Endothelial cell of umbilical vein (primary cell): ENCODE data around the gene LSM2. TPM values are rescaled to one million over a fixed set of nuclear protein-coding genes. Genes with fewer than 3 reads are reported as not detected.
"Not testable (repeated sequence)": the region's sequence is repeated elsewhere in the genome, so short reads cannot be mapped to it uniquely, and the experiment has no call there.

Source experiments
- Bru-seq: library from RNA; stranded (reverse); fragments of 400-500 nt; gene quantifications from one replicate; lab custom pipeline; 2021; lab: Mats Ljungman, UMichigan
- BruChase-seq, 2 experiments: library from RNA; stranded (reverse); fragments of 400-500 nt; gene quantifications; one replicate each; lab custom pipeline; 2021; lab: Mats Ljungman, UMichigan
- BruUV-seq: library from RNA; stranded (reverse); fragments of 400-500 nt; replicated peaks from 2 replicates; lab custom pipeline; 2021; lab: Mats Ljungman, UMichigan
- CTCF ChIA-PET: fragments of 300-600, 350-600 bp; sonication (Branson Sonifier 250); formaldehyde crosslinking; loops from one replicate; lab custom pipeline; 2021; ENCODE audit warnings: antibody characterized with exemption, inconsistent platforms; lab: Charles Lee
- POLR2A ChIA-PET: fragments of 300-600, 350-600 bp; sonication (Branson Sonifier 250); formaldehyde crosslinking; loops from one replicate; lab custom pipeline; 2021; ENCODE audit warnings: antibody characterized with exemption, inconsistent platforms; lab: Charles Lee
- DNase-seq: peaks from one replicate; pipeline ENCODE4 v3.0.0-alpha.2; 2011; ENCODE audit warnings: low read depth, low spot score
- FAIRE-seq: peaks from 2 replicates; lab custom pipeline; 2011; peaks lifted over from hg19 to GRCh38; lab: Jason Lieb, UNC
- H2AFZ ChIP-seq: 2 replicates; pipeline ENCODE4 v1.6.0; 2012; ENCODE audit warnings: low read depth, low read length, control low read depth, inconsistent platforms
- H3K27ac ChIP-seq: 2 replicates; pipeline ENCODE4 v1.5.1; 2011; ENCODE audit warnings: low read depth, mild to moderate bottlenecking, control low read depth, low read length, moderate library complexity; ENCODE audit not compliant: insufficient read depth
- H3K27me3 ChIP-seq, 2 experiments: 2 replicates each; pipeline versions ENCODE4 v1.6.0 to v1.6.1; 2011; ENCODE audit warnings: low read length in 2 of 2, mixed read lengths in 1 of 2; ENCODE audit not compliant: control insufficient read depth in 2 of 2, insufficient read depth in 2 of 2
- H3K36me3 ChIP-seq, 2 experiments: 2 replicates in 1 of 2; 3 replicates in 1 of 2; pipeline ENCODE4 v1.5.1; 2011; ENCODE audit warnings: low read length in 2 of 2, mild to moderate bottlenecking in 1 of 2, moderate library complexity in 1 of 2; ENCODE audit not compliant: control insufficient read depth in 2 of 2, insufficient read depth in 2 of 2; ENCODE audit errors: extremely low read depth in 1 of 2
- H3K4me1 ChIP-seq: 3 replicates; pipeline ENCODE4 v1.5.1; 2011; ENCODE audit warnings: mild to moderate bottlenecking, low read length; ENCODE audit not compliant: control insufficient read depth, insufficient read depth; ENCODE audit errors: extremely low read depth
- H3K4me2 ChIP-seq: 2 replicates; pipeline ENCODE4 v1.6.1; 2011; ENCODE audit warnings: low read length, control low read depth, mixed read lengths; ENCODE audit not compliant: insufficient read depth
- H3K4me3 ChIP-seq, 3 experiments: fragments of 200-600 bp in 1 of 3; sonication (generic), shearing (Covaris generic) in 1 of 3; replicated peaks in 1 of 3; 2 replicates each; pipeline ENCODE4 v1.5.1; 2011 to 2016; ENCODE audit warnings: control low read depth in 3 of 3, low read length in 3 of 3, mild to moderate bottlenecking in 2 of 3, inconsistent platforms in 1 of 3, low read depth in 1 of 3, moderate library complexity in 1 of 3; ENCODE audit not compliant: insufficient read depth in 1 of 3
- H3K79me2 ChIP-seq: 2 replicates; pipeline ENCODE4 v1.6.0; 2012; ENCODE audit warnings: low read length, inconsistent platforms; ENCODE audit not compliant: control insufficient read depth, insufficient read depth
- H3K9ac ChIP-seq: replicated peaks from 2 replicates; pipeline ENCODE3; 2011; ENCODE audit warnings: low read length, control low read depth; ENCODE audit not compliant: insufficient read depth; ENCODE audit errors: extremely low read depth
- H3K9me1 ChIP-seq: replicated peaks from 3 replicates; pipeline ENCODE4 v1.6.0; 2011; ENCODE audit warnings: mild to moderate bottlenecking, low read length; ENCODE audit not compliant: control insufficient read depth, insufficient read depth; ENCODE audit errors: extremely low read depth
- H3K9me3 ChIP-seq: replicated peaks from 2 replicates; pipeline ENCODE4 v1.5.1; 2012; ENCODE audit warnings: low read length, inconsistent platforms; ENCODE audit not compliant: control insufficient read depth, insufficient read depth
- H4K20me1 ChIP-seq: replicated peaks from 2 replicates; pipeline ENCODE3; 2011; ENCODE audit warnings: mild to moderate bottlenecking, low read length; ENCODE audit not compliant: control insufficient read depth, insufficient read depth; ENCODE audit errors: extremely low read depth
- EZH2 ChIP-seq: IDR thresholded peaks from 2 replicates; pipeline ENCODE4 v1.6.1; 2012; ENCODE audit warnings: borderline replicate concordance, low read depth, mild to moderate bottlenecking, moderate library complexity, low read length, inconsistent platforms; ENCODE audit not compliant: severe bottlenecking
- FOS ChIP-seq: IDR thresholded peaks from 2 replicates; pipeline ENCODE4 v1.6.1; 2011; ENCODE audit warnings: mild to moderate bottlenecking, low read length, moderate library complexity, borderline replicate concordance; ENCODE audit not compliant: insufficient read depth
- GATA2 ChIP-seq: IDR thresholded peaks from 2 replicates; pipeline ENCODE4 v1.7.0; 2011; ENCODE audit warnings: low read depth, mild to moderate bottlenecking, moderate library complexity, mixed read lengths, low read length; ENCODE audit not compliant: insufficient read length, insufficient read depth
- JUN ChIP-seq: IDR thresholded peaks from 2 replicates; pipeline ENCODE4 v1.6.1; 2011; ENCODE audit warnings: borderline replicate concordance, low read depth; ENCODE audit not compliant: insufficient read length, insufficient read depth
- MYC ChIP-seq: IDR thresholded peaks from one replicate; pipeline ENCODE4 v1.6.1; 2011; ENCODE audit warnings: mild to moderate bottlenecking, low read depth, low read length
- POLR2A ChIP-seq: IDR thresholded peaks from 2 replicates; pipeline ENCODE4 v1.6.1; 2012; ENCODE audit warnings: low read depth, mild to moderate bottlenecking, control low read depth, low read length
- POLR2AphosphoS5 ChIP-seq: IDR thresholded peaks from 2 replicates; pipeline ENCODE4 v1.6.1; 2012; ENCODE audit warnings: low read depth, mild to moderate bottlenecking, control low read depth, low read length, moderate library complexity; ENCODE audit not compliant: insufficient read depth
- dilution Hi-C: fragments of 300-500 bp; cut with MboI; formaldehyde crosslinking; loops from one replicate; pipeline ENCODE4 v1.15.0; 2019; ENCODE audit warnings: low sequenced_read_pairs; ENCODE audit not compliant: extremely low pct_ligation_motif_present
- intact Hi-C: fragments of 100-400 bp; cut with micrococcal nuclease; formaldehyde crosslinking; loops from one replicate; pipeline ENCODE4 v1.10.0; 2022
- long read RNA-seq: library from polyadenylated mRNA; stranded (forward); transcript quantifications from one replicate; pipeline ENCODE4 v2.0.0, GENCODE V29; 2021
- polyA minus RNA-seq, 3 experiments: library from RNA; depleted of rRNA, polyadenylated mRNA; stranded (reverse); fragments of >200 nt; gene quantifications; 1 replicate in 1 of 3; 2 replicates in 2 of 3; pipeline ENCODE4 v1.2.3, GENCODE V29; 2011
- polyA plus RNA-seq, 4 experiments: library from polyadenylated mRNA; depleted of rRNA in 3 of 4; stranded (reverse) in 3 of 4; unstranded in 1 of 4; fragments of >200 nt; gene quantifications; 2 replicates each; pipeline versions ENCODE4 v1.2.1 to v1.2.3, GENCODE V29; 2011 to 2012; ENCODE audit warnings: missing spikeins in 1 of 4
- total RNA-seq: library from RNA; stranded (reverse); gene quantifications from 2 replicates; pipeline ENCODE4 v1.2.3, GENCODE V29; 2021
- TF ChIP-seq, protein P1 (sequence below), 2 donors: IDR thresholded peaks; 1 replicate in 1 of 2; 2 replicates in 1 of 2; pipeline ENCODE4 v1.5.1; 2011; ENCODE audit warnings: low read length in 2 of 2, mild to moderate bottlenecking in 2 of 2, moderate library complexity in 2 of 2, control low read depth in 1 of 2, inconsistent platforms in 1 of 2, low read depth in 1 of 2; ENCODE audit not compliant: insufficient read depth in 1 of 2; ENCODE audit errors: extremely low read depth in 1 of 2
- TF ChIP-seq, protein P2 (sequence below): IDR thresholded peaks from 2 replicates; pipeline ENCODE4 v1.6.1; 2011; ENCODE audit not compliant: insufficient read depth, insufficient read length

The LSM2 gene
- total RNA-seq = 78.1 and 78.6 TPM in 2 replicates
- 86.0 and 95.5 TPM in 2 replicates for polyA plus RNA-seq
- 92.9 and 111 TPM in 2 replicates for polyA plus RNA-seq (2011; cell fraction: cytosol; rRNA removed)
- 26.0 and 27.1 TPM in 2 replicates for polyA plus RNA-seq (2011; cell fraction: nucleus; rRNA removed)
- polyA plus RNA-seq (2012) = 71.2 and 88.1 TPM in 2 replicates
- 51.1 and 55.1 TPM in 2 replicates for polyA minus RNA-seq
- 42.9 TPM for polyA minus RNA-seq (2011; cell fraction: cytosol; rRNA and poly(A)+ RNA removed)
- polyA minus RNA-seq (2011; cell fraction: nucleus; rRNA and poly(A)+ RNA removed) = 6.0 and 7.9 TPM in 2 replicates
- percentile 62 among the genes with signal in this experiment for Bru-seq, nascent RNA
- BruChase-seq, experiment 1, labeled RNA remaining after a 6-hour chase = percentile 78 among the genes with signal in this experiment
- percentile 66 among the genes with signal in this experiment for BruChase-seq, experiment 2, labeled RNA remaining after a 2-hour chase
- long read RNA-seq, transcript LSM2-209 (4 exons, 641 nt) = minor isoform, 9 of 208 reads
- long read RNA-seq, transcript LSM2-208 (5 exons, 876 nt) = major isoform, 182 of 208 reads
- long read RNA-seq, partial matches to known transcripts = 3 of 208 reads
- long read RNA-seq, other reads (novel, unspliced or antisense) = 11 of 208 reads

DNA sequence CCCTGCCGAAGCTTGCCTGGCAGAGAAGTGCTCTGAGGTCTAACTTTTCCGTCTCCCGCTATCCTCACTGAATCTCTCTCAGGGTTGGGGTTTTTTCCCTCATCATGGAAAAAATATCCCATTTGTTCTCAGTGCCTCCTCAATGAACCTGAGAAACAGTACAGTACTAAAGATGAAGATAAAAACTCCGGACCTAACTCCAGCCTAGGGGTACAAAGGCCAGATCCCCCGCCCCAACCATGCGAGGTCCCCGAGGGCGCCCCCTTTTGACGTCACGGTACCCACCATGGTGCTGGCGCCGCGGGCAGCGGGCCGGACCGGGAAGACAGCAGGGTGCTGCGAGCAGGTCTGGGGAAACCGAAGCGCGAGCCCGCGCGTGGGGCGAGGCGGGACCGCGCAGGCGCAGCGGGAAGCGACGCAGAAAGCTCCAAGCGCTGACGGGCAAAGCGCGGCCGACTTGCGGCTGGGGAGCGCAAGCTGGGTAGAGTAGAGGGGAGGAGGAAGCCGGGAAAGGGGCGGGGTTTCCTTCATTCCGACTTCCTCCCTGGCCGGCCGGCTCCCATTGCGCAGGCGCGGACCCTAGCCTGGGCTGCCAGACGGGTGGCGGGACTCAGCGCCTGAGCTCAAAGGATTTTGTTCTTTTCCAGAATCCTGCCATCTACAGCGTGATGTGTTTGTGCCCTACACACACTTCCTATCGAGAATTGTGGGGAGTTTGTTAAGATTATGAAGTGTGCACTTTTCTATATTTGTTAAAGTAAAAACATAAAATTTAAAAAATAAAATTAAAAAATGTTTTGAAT lies at the start of gene LSM2:
TSS of gene LSM2 (minus strand) at position 497 of the 803 bp plus-strand sequence. CDS start at position 288, 209 bp downstream.
- TSS peak; percentile 65 for BruUV-seq

DNA sequence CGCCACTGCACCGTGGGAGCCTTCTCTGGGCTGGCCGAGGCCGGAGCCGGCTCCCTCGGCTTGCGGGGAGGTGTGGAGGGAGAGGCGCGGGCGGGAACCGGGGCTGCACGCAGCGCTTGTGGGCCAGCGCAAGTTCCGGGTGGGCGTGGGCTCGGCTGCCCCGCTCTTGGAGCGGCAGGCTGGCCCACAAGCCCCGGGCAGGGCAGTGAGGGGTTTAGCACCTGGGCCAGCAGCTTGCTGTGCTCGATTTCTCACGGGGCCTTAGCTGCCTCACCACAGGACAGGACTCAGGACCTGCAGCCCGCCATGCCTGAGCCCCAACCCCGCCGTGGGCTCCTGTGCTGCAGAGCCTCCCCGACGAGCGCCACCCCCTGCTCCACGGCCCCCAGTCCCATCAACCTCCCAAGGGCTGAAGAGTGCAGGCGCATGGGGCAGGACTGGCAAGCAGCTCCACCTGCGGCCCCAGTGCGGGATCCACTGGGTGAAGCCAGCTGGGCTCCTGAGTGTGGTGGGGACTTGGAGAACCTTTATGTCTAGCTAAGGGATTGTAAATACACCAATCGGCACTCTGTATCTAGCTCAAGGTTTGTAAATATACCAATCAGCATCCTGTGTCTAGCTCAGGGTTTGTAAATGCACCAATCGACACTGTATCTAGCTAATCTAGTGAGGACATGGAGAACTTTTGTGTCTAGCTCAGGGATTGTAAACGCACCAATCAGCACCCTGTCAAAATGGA lies 45.4 kb upstream of the LSM2 start:
- CTCF ChIA-PET, H2AFZ ChIP-seq, FAIRE-seq, H3K36me3 ChIP-seq, H3K9ac ChIP-seq, H3K9me1 ChIP-seq, H3K9me3 ChIP-seq, H3K27ac ChIP-seq, BruUV-seq, POLR2A ChIA-PET, H3K4me3 ChIP-seq, H4K20me1 ChIP-seq, DNase-seq, H3K4me1 ChIP-seq, H3K79me2 ChIP-seq, intact Hi-C loops, H3K4me2 ChIP-seq, dilution Hi-C loops, H3K27me3 ChIP-seq: not testable (repeated sequence)

More for the DNA sequence above, at the start of gene LSM2:
- Histone ChIP-seq H3K9me3 (no peaks in the 10 kb centered on the region), H3K27ac (peak within 1 kb of the TSS; percentile 42), H3K4me3 (peak within 1 kb of the TSS; percentile 77 to 88 (median 87)), H4K20me1 (no peaks in the 10 kb centered on the region), H3K9me1 (no peaks in the 10 kb centered on the region), H3K79me2 (peaks cover 24% of the 10 kb centered on the region), H3K27me3 (no peaks in the 10 kb centered on the region), H3K4me2 (peak within 1 kb of the TSS; percentile 96), H2AFZ (peak within 1 kb of the TSS; percentile 70), H3K9ac (peak within 1 kb of the TSS; percentile 87), H3K4me1 (peaks cover 11% of the 10 kb centered on the region), H3K36me3 (peaks cover 3% of the 10 kb centered on the region in 2 experiments)
- CTCF ChIA-PET = interaction anchor here (0.7 to 3.1 kb wide), 24 partner anchors 8 to 338 kb away, joined by 3 to 28 read pairs (median 4); partner anchors contain the start of genes ABHD16A, DDAH2, GPANK1 and HSPA1A
- FAIRE-seq = peak; percentile 98
- peak; percentile 98 for DNase-seq
- intact Hi-C loops (loop anchor here (1.0 kb wide), 1 partner anchor 10 kb away; no protein-coding TSS in a partner anchor), dilution Hi-C loops (no loop called here)
- POLR2A ChIA-PET = interaction anchor here (0.6 to 2.4 kb wide), 10 partner anchors 8 to 142 kb away, joined by 3 to 32 read pairs (median 4); partner anchors contain the start of genes GPANK1, HSPA1A, HSPA1B and HSPA1L
- TF ChIP-seq EZH2 (no peak), FOS (no peak), JUN (no peak), MYC (no peak), POLR2AphosphoS5 (peak; percentile 94), POLR2A (peak; percentile 94), GATA2 (no peak)
- TF ChIP-seq, protein P1, sequence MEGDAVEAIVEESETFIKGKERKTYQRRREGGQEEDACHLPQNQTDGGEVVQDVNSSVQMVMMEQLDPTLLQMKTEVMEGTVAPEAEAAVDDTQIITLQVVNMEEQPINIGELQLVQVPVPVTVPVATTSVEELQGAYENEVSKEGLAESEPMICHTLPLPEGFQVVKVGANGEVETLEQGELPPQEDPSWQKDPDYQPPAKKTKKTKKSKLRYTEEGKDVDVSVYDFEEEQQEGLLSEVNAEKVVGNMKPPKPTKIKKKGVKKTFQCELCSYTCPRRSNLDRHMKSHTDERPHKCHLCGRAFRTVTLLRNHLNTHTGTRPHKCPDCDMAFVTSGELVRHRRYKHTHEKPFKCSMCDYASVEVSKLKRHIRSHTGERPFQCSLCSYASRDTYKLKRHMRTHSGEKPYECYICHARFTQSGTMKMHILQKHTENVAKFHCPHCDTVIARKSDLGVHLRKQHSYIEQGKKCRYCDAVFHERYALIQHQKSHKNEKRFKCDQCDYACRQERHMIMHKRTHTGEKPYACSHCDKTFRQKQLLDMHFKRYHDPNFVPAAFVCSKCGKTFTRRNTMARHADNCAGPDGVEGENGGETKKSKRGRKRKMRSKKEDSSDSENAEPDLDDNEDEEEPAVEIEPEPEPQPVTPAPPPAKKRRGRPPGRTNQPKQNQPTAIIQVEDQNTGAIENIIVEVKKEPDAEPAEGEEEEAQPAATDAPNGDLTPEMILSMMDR (IDR thresholded peaks at IDR 0.05; ENCODE audit: extremely low read depth in 1 of 2, insufficient read depth in 1 of 2, low read depth in 1 of 2, low read length in 2 of 2) = peak in 1 of 2 donors; percentile 25
- TF ChIP-seq, protein P2, sequence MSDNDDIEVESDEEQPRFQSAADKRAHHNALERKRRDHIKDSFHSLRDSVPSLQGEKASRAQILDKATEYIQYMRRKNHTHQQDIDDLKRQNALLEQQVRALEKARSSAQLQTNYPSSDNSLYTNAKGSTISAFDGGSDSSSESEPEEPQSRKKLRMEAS = no peak
